HPDE6-E6E7 (cell line): ENCODE measurements around the gene TARS2.

Source experiments
- DNase-seq: peaks from one replicate; pipeline ENCODE4 v3.0.0; 2011; ENCODE audit warnings: missing footprints; ENCODE audit errors: extremely low spot score

TARS2 gene

DNA sequence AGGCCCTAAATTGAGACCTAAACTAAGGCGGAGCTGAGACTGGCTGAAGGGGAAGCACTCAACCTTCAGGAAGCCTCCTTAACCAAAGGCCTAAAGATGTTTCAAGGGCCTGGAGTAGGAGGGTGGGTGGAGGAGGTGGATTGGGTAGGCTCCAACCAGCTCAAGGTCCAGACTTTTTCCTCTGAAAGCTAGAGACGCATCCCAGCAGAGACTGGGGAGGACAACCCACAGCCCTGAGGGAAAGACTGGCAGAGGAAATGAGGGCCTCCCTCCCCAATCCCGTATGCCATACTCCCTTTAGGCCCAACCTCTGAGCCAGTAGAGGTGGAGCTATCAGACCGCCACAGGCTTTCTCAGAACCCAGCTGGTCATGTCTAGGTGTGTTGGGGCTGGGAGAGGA lies 21.8 kb downstream of the TARS2 start:
- DNase-seq = no peak

- no peak for DNase-seq
Measured at GRCh38 chr1:150511551-150511950, 24.3 kb downstream of the TARS2 start.

DNA sequence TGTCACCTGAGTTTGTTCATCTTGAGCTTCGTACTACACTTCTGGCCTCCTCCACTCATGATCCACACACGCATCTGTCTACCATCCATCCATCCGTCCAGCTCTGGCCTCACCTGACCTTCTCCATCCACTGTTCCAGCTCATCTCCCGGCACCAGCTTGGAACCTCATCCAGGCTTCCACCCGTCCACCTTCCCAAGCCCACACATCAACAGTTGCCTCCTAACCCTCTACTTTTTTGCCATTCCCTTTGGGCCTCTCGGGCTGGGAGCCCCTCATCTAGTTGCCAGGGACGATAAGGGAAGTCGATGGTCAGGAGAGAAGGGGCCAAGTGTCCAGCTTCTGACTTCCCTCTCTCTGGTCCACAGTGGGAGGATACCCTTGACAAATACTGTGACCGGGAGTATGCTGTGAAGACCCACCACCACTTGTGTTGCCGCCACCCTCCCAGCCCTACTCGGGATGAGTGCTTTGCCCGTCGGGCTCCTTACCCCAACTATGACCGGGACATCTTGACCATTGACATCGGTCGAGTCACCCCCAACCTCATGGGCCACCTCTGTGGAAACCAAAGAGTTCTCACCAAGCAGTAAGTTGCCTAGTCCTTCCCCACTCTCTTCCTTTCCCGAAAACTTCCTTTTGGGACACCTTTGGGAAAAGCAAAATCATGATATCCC lies 24.9 kb downstream of the TARS2 start:
- no peak for DNase-seq

- DNase-seq = no peak
Measured at GRCh38 chr1:150512846-150513245, 25.6 kb downstream of the TARS2 start.

DNA sequence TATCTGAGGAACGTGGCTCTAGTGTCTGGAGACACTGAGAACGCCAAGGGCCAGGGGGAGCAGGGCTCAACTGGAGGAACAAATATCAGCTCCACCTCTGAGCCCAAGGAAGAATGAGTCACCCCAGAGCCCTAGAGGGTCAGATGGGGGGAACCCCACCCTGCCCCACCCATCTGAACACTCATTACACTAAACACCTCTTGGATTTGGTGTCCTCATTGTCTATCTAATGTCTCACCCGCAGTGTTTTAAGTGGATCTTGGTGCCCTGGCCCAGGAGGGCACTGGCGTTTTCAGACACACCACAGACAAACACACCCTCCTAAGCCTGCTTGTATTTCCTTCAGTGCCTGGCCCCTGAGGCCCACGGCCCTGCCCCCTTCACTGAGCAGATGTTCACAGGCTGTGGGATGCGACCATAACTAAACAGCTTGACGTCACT lies 26.2 kb downstream of the TARS2 start:
- peak; percentile 42 for DNase-seq

DNA sequence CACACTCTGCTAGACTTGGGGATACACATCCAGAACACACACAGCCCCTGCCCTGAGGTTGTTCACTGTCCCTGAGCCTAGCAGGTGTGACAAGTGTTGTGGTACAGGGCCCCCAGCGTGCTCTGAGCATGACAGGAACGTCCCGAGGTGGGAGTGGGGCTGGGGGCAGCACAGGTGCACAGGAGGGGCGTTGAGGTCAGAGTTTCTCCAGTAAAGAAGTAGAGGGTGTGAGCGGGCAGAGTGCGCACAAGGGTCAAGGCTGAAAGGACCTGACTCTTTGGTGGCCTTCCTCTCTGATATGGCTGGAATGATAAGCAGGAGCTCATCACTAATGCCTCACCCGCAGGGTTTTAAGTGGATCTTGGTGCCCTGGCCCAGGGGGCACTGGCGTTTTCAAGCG lies 27.0 kb downstream of the TARS2 start:
- no peak for DNase-seq

DNA sequence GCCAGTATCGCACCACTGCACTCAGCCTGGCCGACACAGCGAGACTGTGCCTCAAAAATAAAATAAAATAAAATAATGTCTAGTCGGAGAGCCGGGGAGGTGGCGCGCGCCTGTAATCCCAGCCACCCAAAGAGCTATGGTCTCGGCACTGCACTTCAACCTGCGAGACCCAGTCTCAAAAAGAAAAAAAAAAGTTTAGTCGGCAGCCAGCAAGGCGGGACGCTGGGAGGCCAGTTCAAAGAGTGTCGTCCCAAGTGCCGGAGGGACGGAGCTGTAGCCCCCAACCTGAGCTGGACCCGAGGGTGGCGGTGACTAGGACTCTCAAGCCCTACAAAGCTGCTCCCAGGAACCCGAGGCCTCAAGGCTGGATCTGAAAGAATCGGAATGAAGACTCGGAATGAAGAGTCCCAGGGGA lies 27.7 kb downstream of the TARS2 start:
- no peak for DNase-seq

DNA sequence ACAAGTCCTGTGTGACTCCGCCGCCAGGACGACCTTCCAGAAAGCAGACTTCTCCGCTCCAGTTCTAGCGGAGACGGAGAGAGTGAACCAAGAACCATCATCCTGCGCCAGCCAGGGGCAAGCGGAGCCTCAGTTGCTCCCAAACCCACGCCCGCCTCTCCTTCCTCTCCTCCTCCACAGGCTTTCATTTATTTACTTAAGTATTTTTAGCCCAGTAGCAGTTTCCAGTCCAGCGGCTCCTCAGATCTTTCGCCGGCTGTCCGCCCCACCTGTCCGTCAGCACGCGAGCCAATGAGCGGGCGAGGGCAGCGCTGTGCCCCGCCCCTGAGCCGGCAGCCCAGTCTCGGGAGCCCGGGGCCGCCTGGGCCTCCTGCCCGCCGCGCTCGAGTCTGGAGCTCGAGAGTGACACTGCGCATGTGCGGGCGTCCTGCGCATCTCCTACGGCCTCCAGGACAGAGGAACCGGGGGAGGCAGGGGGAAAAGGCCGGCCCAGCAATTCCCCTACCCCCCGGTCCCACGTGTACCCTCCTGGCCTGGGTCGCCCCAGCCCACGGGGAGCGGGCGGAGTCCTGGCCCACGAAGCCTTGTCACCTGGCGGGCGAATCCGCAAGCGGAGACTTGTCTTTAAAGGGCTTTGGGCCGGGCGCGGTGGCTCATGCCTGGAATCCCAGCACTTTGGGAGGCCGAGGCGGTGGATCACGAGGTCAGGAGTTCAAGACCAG lies 28.3 kb downstream of the TARS2 start, which contains the start of gene FALEC:
Gene FALEC, plus strand, starts transcription at position 425 of the 722 bp plus-strand sequence.
- DNase-seq = peak; percentile 97

DNA sequence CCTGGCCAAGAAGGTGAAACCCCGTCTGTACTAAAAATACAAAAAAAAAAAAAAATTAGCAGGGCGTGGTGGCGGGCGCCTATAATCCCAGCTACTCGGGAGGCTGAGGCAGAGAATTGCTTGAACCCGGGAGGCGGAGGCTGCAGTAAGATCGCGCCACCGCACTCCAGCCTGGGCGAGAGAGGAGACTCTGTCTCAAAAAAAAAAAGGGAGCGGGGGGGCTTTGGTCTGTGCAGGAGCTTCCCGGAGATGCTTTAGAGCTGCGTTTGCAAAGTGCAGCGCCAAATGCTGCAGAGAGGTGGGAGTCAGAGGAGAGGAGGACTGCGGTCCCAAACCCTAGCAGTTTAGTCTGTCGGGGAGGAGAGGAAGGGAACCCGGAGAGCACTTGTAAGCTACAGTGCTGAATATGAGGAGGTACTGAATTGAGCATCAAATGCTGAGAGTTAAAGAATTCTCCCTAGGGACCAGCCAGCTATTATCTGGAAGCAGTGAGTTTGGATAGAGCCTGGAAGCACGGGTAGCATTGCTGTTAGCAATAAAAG lies 28.9 kb downstream of the TARS2 start:
- no peak for DNase-seq

- no peak for DNase-seq
Measured at GRCh38 chr1:150516616-150517015, 29.4 kb downstream of the TARS2 start.

GRCh38 chr1:150521196-150521968 lies 34.2 kb downstream of the TARS2 start:
- no peak for DNase-seq

- DNase-seq = no peak
Measured at GRCh38 chr1:150525348-150525747, 38.1 kb downstream of the TARS2 start.

- no peak for DNase-seq
Measured at GRCh38 chr1:150528196-150528595, 41.0 kb downstream of the TARS2 start.

GRCh38 chr1:150529017-150529416 lies 41.8 kb downstream of the TARS2 start:
- no peak for DNase-seq

GRCh38 chr1:150530491-150531159 lies 43.4 kb downstream of the TARS2 start:
- DNase-seq = no peak

GRCh38 chr1:150532860-150533259 lies 45.6 kb downstream of the TARS2 start:
- DNase-seq = no peak

- DNase-seq = no peak
Measured at GRCh38 chr1:150534002-150534401, 46.8 kb downstream of the TARS2 start.

DNA sequence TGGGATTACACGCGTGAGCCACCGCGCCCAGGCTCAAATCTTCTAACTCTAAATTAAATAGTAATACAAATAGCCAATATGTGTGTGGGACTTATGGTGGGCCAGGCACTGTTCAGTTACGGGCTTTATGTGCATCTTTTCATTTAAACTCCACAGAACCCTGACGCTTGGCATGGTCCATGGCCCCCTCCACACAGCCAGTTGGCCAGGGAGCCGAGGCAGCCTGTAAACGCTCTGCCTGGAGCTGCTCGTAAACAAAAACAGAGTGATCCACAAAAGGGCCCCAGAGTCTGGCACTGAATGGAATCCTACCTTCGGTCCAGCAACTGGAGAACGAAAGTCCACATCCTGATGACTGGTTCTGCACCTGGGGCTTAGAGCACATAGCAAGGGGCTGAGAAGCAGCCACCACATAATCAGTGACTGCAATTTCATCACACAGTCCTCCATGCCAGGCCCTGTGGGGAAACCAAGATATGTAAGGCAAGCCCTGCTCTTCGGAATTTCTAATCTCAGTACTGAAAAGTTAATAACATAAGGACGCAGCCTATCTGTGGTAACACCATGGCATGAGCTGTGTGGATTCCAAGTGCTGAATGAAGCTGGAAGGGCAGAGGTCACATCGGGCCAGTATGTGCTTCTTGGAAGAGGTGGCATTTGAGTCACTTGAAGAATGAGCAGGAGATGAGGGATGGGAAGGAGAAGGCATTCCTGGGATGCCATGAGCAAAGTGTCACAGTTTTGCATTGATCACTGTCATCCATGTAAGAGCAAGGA lies 48.5 kb downstream of the TARS2 start:
- DNase-seq = no peak

DNA sequence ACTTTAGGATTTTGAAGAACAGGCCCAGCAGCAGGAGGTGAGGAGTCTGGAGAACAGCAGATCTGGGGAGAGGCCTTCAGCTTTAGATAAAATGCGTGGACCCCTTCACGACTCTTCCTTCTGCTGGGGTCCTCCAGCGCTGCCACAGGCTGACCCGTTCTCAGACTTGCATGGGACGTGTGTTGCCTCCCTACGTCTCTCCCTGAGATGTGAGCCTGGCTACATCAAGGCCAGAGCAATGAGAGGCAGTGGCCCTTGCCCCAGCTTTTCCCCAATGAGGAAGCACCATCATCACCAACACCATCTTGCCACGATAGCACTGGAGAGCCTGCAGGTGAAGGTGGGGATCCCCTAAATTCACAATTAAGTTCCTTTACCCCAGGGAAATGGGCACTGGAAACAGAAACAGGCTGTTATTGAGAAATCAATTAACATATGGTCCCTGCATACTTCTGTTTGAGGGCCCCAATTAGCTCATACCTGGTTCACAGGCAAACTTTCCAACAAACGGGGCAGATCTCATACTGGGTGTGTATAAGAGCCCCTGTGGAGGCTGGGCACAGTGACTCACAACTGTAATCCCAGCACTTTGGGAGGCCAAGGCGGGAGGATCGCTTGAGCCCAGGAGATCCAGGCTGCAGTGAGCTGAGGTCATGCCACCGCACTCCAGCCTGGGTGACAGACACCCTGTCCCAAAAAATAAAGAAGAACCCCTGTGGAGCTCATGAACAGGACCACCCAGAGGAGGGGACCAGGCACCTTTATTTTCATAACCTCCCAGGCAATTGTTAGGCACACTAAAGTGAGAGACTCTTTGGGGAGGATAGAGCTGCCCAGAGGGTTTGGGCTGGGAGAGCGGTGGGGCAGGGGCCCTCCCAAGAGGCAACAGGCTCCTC lies 49.9 kb downstream of the TARS2 start:
- DNase-seq = no peak
